ENCODE results near the gene EVI5L. TPM values are rescaled to one million over a fixed set of nuclear protein-coding genes. Genes with fewer than 3 reads are reported as not detected.

Gene EVI5L
- total RNA-seq, 1 experiment from 2014 or later: 12.2 TPM

DNA sequence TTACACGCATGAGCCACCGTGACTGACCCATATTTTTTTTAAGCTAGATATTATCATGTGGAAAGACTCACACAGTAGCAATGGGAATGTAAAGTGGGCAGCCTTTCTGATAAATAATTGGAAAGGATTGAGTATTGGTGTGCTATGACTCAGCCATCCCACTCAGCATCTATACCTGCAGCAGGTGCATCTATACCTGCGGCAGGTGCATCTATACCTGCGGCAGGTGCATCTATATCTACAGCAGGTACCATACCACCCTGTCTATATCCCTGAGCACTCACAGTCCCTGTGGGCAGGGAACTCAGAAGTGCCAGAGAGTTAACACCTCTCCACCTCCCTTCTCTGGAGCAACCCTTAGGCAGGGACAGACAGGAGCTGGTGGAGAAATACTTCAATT lies 53.1 kb downstream of the EVI5L start:
- Mint-ChIP-seq H3K9me3 (ENCODE audit: low read depth, unreplicated experiment) (no peaks in the 10 kb centered on the region), H3K4me3 (ENCODE audit: low read depth, unreplicated experiment) (no peak overlapping the region), H3K36me3 (ENCODE audit: insufficient read depth, unreplicated experiment) (no peaks in the 10 kb centered on the region), H3K4me1 (ENCODE audit: low read depth, unreplicated experiment) (no peaks in the 10 kb centered on the region), H3K27ac (ENCODE audit: unreplicated experiment) (no peak overlapping the region), H3K27me3 (ENCODE audit: unreplicated experiment) (no peaks in the 10 kb centered on the region)
- no peak for DNase-seq
- BruUV-seq (replicated peaks): no TSS peak
- CTCF ChIA-PET: interaction anchor here (0.6 to 0.7 kb wide), 2 partner anchors 30 to 319 kb away, joined by 3 to 6 read pairs; no protein-coding TSS in a partner anchor
- intact Hi-C loops (cut with micrococcal nuclease; ENCODE audit: unreplicated experiment): no loop called here
- TF ChIP-seq, protein P1, sequence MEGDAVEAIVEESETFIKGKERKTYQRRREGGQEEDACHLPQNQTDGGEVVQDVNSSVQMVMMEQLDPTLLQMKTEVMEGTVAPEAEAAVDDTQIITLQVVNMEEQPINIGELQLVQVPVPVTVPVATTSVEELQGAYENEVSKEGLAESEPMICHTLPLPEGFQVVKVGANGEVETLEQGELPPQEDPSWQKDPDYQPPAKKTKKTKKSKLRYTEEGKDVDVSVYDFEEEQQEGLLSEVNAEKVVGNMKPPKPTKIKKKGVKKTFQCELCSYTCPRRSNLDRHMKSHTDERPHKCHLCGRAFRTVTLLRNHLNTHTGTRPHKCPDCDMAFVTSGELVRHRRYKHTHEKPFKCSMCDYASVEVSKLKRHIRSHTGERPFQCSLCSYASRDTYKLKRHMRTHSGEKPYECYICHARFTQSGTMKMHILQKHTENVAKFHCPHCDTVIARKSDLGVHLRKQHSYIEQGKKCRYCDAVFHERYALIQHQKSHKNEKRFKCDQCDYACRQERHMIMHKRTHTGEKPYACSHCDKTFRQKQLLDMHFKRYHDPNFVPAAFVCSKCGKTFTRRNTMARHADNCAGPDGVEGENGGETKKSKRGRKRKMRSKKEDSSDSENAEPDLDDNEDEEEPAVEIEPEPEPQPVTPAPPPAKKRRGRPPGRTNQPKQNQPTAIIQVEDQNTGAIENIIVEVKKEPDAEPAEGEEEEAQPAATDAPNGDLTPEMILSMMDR (IDR thresholded peaks at IDR 0.05; ENCODE audit: unreplicated experiment): no peak

DNA sequence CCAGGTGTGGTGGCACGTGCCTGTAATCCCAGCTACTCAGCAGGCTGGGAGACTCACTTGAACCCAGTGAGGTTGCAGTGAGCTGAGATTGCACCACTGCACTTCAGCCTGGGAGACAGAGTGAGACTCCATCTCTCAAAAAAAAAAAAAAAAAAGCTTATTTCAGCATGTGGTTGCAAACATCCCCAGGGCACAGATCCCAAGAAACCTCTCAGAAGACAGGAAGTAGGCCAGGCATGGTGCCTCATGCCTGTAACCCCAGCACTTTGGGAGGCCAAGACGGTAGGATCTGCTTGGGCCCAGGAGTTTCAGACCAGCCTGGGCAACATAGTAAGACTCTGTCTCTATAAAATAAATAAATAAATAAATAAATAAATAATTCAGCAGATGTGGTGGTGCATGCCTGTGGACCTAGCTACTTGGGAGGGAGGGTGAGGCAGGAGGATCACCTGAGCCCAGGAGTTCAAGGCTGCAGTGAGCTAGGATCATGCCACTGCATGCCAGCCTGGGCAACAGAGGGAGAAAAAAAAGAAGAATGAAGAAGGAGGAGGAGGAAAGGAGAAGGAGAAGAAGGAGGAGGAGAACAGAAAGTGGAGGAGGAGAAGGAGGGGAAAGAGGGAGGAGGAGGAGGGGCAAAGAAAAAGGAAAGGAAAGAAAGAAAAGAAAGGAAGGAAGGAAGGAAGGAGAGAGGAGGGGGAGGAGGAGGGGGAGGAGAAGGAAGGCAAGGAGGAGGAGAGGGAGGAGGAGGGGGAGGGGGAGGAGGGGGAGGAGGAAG lies 54.0 kb downstream of the EVI5L start:
- no peak for DNase-seq

DNA sequence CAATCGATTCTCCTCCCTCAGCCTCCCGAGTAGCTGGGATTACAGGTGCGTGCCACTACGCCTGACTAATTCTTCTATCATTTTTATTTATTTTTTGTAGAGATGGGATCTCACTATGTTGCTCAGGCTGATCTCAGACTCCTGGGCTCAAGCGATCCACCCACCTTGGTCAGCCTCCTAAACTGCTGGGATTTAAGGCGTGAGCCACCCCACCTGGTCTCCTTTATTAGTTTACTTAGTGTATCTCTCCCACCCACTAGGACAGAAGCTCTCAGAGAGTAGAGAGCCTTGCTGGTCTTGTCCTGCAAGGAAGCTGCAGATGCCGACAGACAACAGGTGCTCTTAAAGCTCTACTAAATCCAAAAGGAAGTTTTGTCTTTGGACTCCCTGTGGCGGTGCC lies 55.8 kb downstream of the EVI5L start:
- Mint-ChIP-seq H3K27me3 (ENCODE audit: unreplicated experiment) (no peaks in the 10 kb centered on the region), H3K9me3 (ENCODE audit: low read depth, unreplicated experiment) (no peaks in the 10 kb centered on the region), H3K4me1 (ENCODE audit: low read depth, unreplicated experiment) (no peaks in the 10 kb centered on the region), H3K27ac (ENCODE audit: unreplicated experiment) (no peak overlapping the region), H3K36me3 (ENCODE audit: insufficient read depth, unreplicated experiment) (no peaks in the 10 kb centered on the region), H3K4me3 (ENCODE audit: low read depth, unreplicated experiment) (no peak overlapping the region)
- intact Hi-C loops (cut with micrococcal nuclease; ENCODE audit: unreplicated experiment): no loop called here
- DNase-seq: no peak
- TF ChIP-seq, protein P1 (IDR thresholded peaks at IDR 0.05; ENCODE audit: unreplicated experiment): no peak
- CTCF ChIA-PET: no interaction called here
- no TSS peak for BruUV-seq (replicated peaks)

More for the DNA sequence above, 54.0 kb downstream of the EVI5L start:
- Mint-ChIP-seq H3K27ac (ENCODE audit: unreplicated experiment) (no peak overlapping the region), H3K36me3 (ENCODE audit: insufficient read depth, unreplicated experiment) (no peaks in the 10 kb centered on the region), H3K4me3 (ENCODE audit: low read depth, unreplicated experiment) (no peak overlapping the region), H3K27me3 (ENCODE audit: unreplicated experiment) (no peaks in the 10 kb centered on the region), H3K9me3 (ENCODE audit: low read depth, unreplicated experiment) (no peaks in the 10 kb centered on the region), H3K4me1 (ENCODE audit: low read depth, unreplicated experiment) (no peaks in the 10 kb centered on the region)
- TF ChIP-seq, protein P1 (IDR thresholded peaks at IDR 0.05; ENCODE audit: unreplicated experiment): no peak
- CTCF ChIA-PET: interaction anchor here (0.6 kb wide), 1 partner anchor 320 kb away, joined by 3 read pairs; no protein-coding TSS in a partner anchor
- no TSS peak for BruUV-seq (replicated peaks)
- intact Hi-C loops (cut with micrococcal nuclease; ENCODE audit: unreplicated experiment): no loop called here

DNA sequence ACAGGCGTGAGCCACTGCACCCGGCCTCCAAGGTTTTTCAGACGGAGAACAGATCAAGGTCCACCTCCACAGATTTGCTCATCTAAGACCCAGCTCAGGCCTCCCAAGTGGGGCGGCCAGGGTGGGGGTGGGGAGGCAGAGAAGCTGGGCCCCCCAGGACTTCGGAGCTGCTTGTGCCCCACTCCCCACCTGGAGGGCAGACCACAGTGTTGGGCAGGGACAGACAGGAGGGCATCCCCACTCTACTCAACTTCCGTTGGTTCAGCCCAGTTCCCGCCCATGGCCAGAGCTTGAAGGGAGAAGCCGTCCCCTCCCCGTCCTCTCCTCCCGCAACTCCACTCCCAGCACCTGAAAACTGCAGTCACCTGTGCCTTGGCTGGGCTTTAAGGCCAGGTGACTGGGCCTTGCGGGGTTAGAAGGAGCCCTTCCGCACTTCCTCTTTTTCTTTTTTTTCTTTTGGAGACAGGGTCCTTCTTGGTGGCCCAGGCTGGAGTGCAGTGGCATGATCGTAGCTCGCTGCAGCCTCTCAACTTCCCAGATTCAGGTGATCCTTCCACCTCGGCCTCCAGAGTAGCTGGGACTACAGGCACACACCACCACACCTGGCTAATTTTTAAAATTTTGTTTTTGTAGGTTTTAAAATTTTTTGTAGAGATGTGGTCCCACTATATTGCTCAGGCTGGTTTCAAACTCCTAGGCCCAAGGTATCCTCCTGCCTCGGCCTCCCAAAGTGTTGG lies 57.6 kb downstream of the EVI5L start:
- TF ChIP-seq, protein P1 (IDR thresholded peaks at IDR 0.05; ENCODE audit: unreplicated experiment): no peak
- no peaks in the 10 kb centered on the region for H3K9me3 Mint-ChIP-seq (ENCODE audit: low read depth, unreplicated experiment)
- H3K4me3 Mint-ChIP-seq (ENCODE audit: low read depth, unreplicated experiment): no peak overlapping the region
- no peaks in the 10 kb centered on the region for H3K36me3 Mint-ChIP-seq (ENCODE audit: insufficient read depth, unreplicated experiment)
- no peaks in the 10 kb centered on the region for H3K27me3 Mint-ChIP-seq (ENCODE audit: unreplicated experiment)
- no peak for DNase-seq
- no peaks in the 10 kb centered on the region for H3K4me1 Mint-ChIP-seq (ENCODE audit: low read depth, unreplicated experiment)
- intact Hi-C loops (cut with micrococcal nuclease; ENCODE audit: unreplicated experiment): no loop called here
- CTCF ChIA-PET: interaction anchor here (0.6 kb wide), 1 partner anchor 14 kb away, joined by 4 read pairs; no protein-coding TSS in a partner anchor
- BruUV-seq (replicated peaks): no TSS peak
- no peak overlapping the region for H3K27ac Mint-ChIP-seq (ENCODE audit: unreplicated experiment)
